Immature natural killer cell (primary cell): ENCODE measurements around the gene SYNE2. TPM values are rescaled to one million over a fixed set of nuclear protein-coding genes. Genes with fewer than 3 reads are reported as not detected.

ENCODE experiments used
- DNase-seq, 3 donors: peaks; one replicate each; pipeline ENCODE4 v3.0.0; 2022; ENCODE audit warnings: mixed read lengths in 1 of 3
- H3K27ac Mint-ChIP-seq, 6 donors: one replicate each; pipeline ENCODE4 v1.8.0; 2020; ENCODE audit warnings: mixed read lengths in 6 of 6, mild to moderate bottlenecking in 5 of 6, inconsistent platforms in 4 of 6, moderate library complexity in 3 of 6
- H3K27me3 Mint-ChIP-seq, 3 donors: one replicate each; pipeline ENCODE4 v1.8.0; 2020 to 2021; ENCODE audit warnings: low read depth in 3 of 3, mild to moderate bottlenecking in 3 of 3, mixed read lengths in 3 of 3, moderate library complexity in 3 of 3, inconsistent platforms in 1 of 3
- H3K36me3 Mint-ChIP-seq, 3 donors: one replicate each; pipeline ENCODE4 v1.8.0; 2020; ENCODE audit warnings: mixed read lengths in 3 of 3, inconsistent platforms in 2 of 3, mild to moderate bottlenecking in 2 of 3
- H3K4me1 Mint-ChIP-seq, 2 donors: one replicate each; pipeline ENCODE4 v1.8.0; 2020; ENCODE audit warnings: inconsistent platforms in 2 of 2, mild to moderate bottlenecking in 2 of 2, mixed read lengths in 2 of 2, moderate library complexity in 1 of 2
- H3K4me3 Mint-ChIP-seq, 5 donors: one replicate each; pipeline ENCODE4 v1.8.0; 2020; ENCODE audit warnings: mild to moderate bottlenecking in 5 of 5, mixed read lengths in 5 of 5, inconsistent platforms in 3 of 5, moderate library complexity in 3 of 5
- H3K9me3 Mint-ChIP-seq, 6 donors: one replicate each; pipeline ENCODE4 v1.8.0; 2020; ENCODE audit warnings: mild to moderate bottlenecking in 6 of 6, mixed read lengths in 6 of 6, inconsistent platforms in 4 of 6, moderate library complexity in 3 of 6
- polyA plus RNA-seq, 3 donors: library from polyadenylated mRNA; unstranded; fragments of 300-500 nt; fragmentation: Illumina TruSeq; gene quantifications; one replicate each; pipeline ENCODE4 v1.2.3, GENCODE V29; 2021

The SYNE2 gene
- polyA plus RNA-seq, 3 donors from 2014 or later: 14.0 to 116 (median 20.0) TPM

DNA sequence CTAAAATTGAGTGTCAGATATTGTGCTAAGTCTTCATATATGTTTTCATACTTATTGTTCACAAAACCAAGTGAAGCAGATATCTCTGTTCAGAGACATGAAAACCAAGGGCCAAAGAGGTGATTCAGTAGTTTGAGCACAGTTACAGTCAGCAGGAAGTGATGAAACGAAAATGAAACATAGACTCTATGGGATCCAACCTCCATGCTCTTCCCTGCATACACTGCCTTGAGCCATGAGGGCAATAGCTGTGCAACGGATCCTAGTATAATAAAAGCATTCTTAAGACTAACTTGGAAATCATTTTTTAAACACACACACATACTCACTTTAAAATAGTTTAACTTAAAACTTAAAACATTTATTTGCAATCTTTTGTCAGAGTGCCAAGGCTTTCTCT is 413.4 kb downstream of the SYNE2 start:
- Mint-ChIP-seq H3K4me1 (peaks cover 3 to 5% of the 10 kb centered on the region in 2 donors), H3K36me3 (no peaks in the 10 kb centered on the region), H3K4me3 (peak overlapping the region in 1 of 5 donors; percentile 49), H3K27ac (peak overlapping the region in 1 of 6 donors; percentile 0), H3K9me3 (no peaks in the 10 kb centered on the region), H3K27me3 (peaks cover 0 to 5% (median 1%) of the 10 kb centered on the region in 3 donors)
- no peak for DNase-seq

DNA sequence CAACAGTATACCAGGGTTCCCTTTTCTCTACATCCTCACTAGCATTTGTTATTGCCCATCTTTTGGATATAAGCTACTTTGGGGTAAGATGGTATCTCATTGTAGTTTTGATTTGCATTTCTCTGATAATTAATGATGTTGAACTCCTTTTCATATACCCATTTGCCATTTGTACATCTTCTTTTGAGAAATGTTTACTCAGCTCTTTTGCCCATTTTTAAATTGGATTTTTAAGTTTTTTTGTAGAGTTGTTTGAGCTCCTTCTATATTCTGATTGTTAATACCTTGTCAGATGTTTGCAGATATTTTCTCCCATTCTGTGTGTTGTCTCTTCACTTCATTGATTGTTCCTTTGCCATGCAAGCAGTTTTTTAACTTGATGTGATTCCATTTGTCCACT is 419.2 kb downstream of the SYNE2 start:
- H3K36me3 Mint-ChIP-seq: no peaks in the 10 kb centered on the region
- H3K4me3 Mint-ChIP-seq: no peak overlapping the region
- no peak for DNase-seq
- peaks cover 0 to 5% (median 2%) of the 10 kb centered on the region in 3 donors for H3K27me3 Mint-ChIP-seq
- H3K9me3 Mint-ChIP-seq: no peaks in the 10 kb centered on the region
- no peaks in the 10 kb centered on the region for H3K4me1 Mint-ChIP-seq
- no peak overlapping the region for H3K27ac Mint-ChIP-seq

Other genes starting within 250 kb of the SYNE2 start
- 10 to 100 TPM in 2 of 3 donors, 1 to 10 TPM in 1; 8.7 to 16.2 (median 13.8) TPM for gene WDR89, start 211.1 kb upstream of the SYNE2 start, polyA plus RNA-seq
- 10 to 100 TPM; 16.7 to 35.2 (median 21.2) TPM for gene SGPP1, start 124.9 kb upstream of the SYNE2 start, polyA plus RNA-seq